H1 (cell line): ENCODE results near the gene AXIN2. TPM values are rescaled to one million over a fixed set of nuclear protein-coding genes. Genes with fewer than 3 reads are reported as not detected.

ENCODE experiments used
- CTCF ChIA-PET: fragments of 300-600 bp; sonication (Branson Sonifier 250); formaldehyde crosslinking; loops from one replicate; lab custom pipeline; 2021; ENCODE audit not compliant: partially characterized antibody; lab: Charles Lee
- POLR2A ChIA-PET: fragments of 300-600 bp; sonication (Branson Sonifier 250); formaldehyde crosslinking; loops from one replicate; lab custom pipeline; 2021; ENCODE audit warnings: inconsistent platforms; ENCODE audit not compliant: partially characterized antibody; lab: Charles Lee
- DNase-seq, 2 experiments: peaks; one replicate each; pipeline versions ENCODE4 v3.0.0 to v3.0.0-alpha.2; 2010 to 2022; ENCODE audit warnings: low spot score in 2 of 2, low read depth in 1 of 2, mixed read lengths in 1 of 2
- FAIRE-seq: peaks from 2 replicates; lab custom pipeline; 2011; peaks lifted over from hg19 to GRCh38; lab: Jason Lieb, UNC
- H2AFZ ChIP-seq: 2 replicates; pipeline ENCODE4 v1.8.1; 2012; ENCODE audit warnings: low read length, inconsistent platforms
- H2AK5ac ChIP-seq: 2 replicates; pipeline ENCODE4 v1.6.1; 2013; ENCODE audit warnings: low read depth, low read length
- H2BK120ac ChIP-seq: replicated peaks from 2 replicates; pipeline ENCODE3; 2013; ENCODE audit warnings: low read depth, low read length, inconsistent platforms
- H2BK12ac ChIP-seq: 2 replicates; pipeline ENCODE4 v1.6.1; 2013; ENCODE audit warnings: low read depth, low read length
- H2BK15ac ChIP-seq: 2 replicates; pipeline ENCODE4 v1.6.1; 2013; ENCODE audit warnings: low read length
- H2BK20ac ChIP-seq: 2 replicates; pipeline ENCODE4 v1.6.1; 2013; ENCODE audit warnings: low read length
- H2BK5ac ChIP-seq: 2 replicates; pipeline ENCODE4 v1.6.1; 2013; ENCODE audit warnings: low read depth, low read length
- H3K14ac ChIP-seq: 2 replicates; pipeline ENCODE4 v1.6.1; 2013; ENCODE audit warnings: inconsistent platforms; ENCODE audit not compliant: insufficient read length
- H3K18ac ChIP-seq: 2 replicates; pipeline ENCODE4 v1.6.1; 2013; ENCODE audit warnings: low read length; ENCODE audit errors: extremely low read depth
- H3K23ac ChIP-seq: 2 replicates; pipeline ENCODE4 v1.6.1; 2013; ENCODE audit warnings: inconsistent platforms; ENCODE audit not compliant: insufficient read length
- H3K23me2 ChIP-seq: 2 replicates; pipeline ENCODE4 v1.6.1; 2013; ENCODE audit warnings: low read depth, low read length
- H3K27ac ChIP-seq: 2 replicates; pipeline ENCODE4 v1.6.1; 2011; ENCODE audit warnings: low read depth, low read length, inconsistent platforms
- H3K27me3 ChIP-seq, 4 experiments: replicated peaks in 1 of 4; 1 replicate in 1 of 4; 2 replicates in 3 of 4; pipeline versions ENCODE4 v1.6.1 to v1.8.1; 2011 to 2013; ENCODE audit warnings: low read length in 3 of 4, mild to moderate bottlenecking in 3 of 4, inconsistent platforms in 2 of 4, mixed read lengths in 2 of 4, moderate library complexity in 1 of 4; ENCODE audit not compliant: control insufficient read depth in 3 of 4, insufficient read depth in 3 of 4; ENCODE audit errors: extremely low read depth in 1 of 4
- H3K36me3 ChIP-seq, 4 experiments: 2 replicates each; pipeline versions ENCODE4 v1.6.1 to v1.8.1; 2011 to 2013; ENCODE audit warnings: mild to moderate bottlenecking in 4 of 4, low read length in 3 of 4, moderate library complexity in 2 of 4, control low read depth in 1 of 4, inconsistent platforms in 1 of 4; ENCODE audit not compliant: insufficient read depth in 4 of 4, control insufficient read depth in 2 of 4
- H3K4ac ChIP-seq: replicated peaks from 2 replicates; pipeline ENCODE3; 2013; ENCODE audit warnings: low read length, low read depth, mixed read lengths, inconsistent platforms; ENCODE audit not compliant: insufficient read length
- H3K4me1 ChIP-seq, 4 experiments: replicated peaks in 1 of 4; 1 replicate in 1 of 4; 2 replicates in 3 of 4; pipeline versions ENCODE4 v1.6.1 to v1.8.1; 2011 to 2013; ENCODE audit warnings: low read length in 3 of 4, inconsistent platforms in 2 of 4, mixed read lengths in 1 of 4; ENCODE audit not compliant: insufficient read depth in 4 of 4, control insufficient read depth in 3 of 4
- H3K4me2 ChIP-seq, 2 experiments: 2 replicates each; pipeline versions ENCODE4 v1.6.1 to v1.8.1; 2011 to 2013; ENCODE audit warnings: low read depth in 2 of 2, low read length in 2 of 2, control low read depth in 1 of 2, inconsistent platforms in 1 of 2, mild to moderate bottlenecking in 1 of 2; ENCODE audit not compliant: insufficient read depth in 1 of 2
- H3K4me3 ChIP-seq, 4 experiments: fragments of 200-600, 300-600 bp in 1 of 4; sonication (generic), shearing (Covaris generic), sonication (Bioruptor Twin) in 1 of 4; 2 replicates each; pipeline versions ENCODE4 v1.5.1 to v1.8.1; 2011 to 2016; ENCODE audit warnings: low read length in 4 of 4, low read depth in 3 of 4, control low read depth in 2 of 4, inconsistent platforms in 2 of 4, mild to moderate bottlenecking in 2 of 4, mixed read lengths in 1 of 4, moderate library complexity in 1 of 4; ENCODE audit not compliant: insufficient read depth in 2 of 4; ENCODE audit errors: extremely low read depth in 1 of 4
- H3K56ac ChIP-seq: replicated peaks from 2 replicates; pipeline ENCODE3; 2013; ENCODE audit warnings: low read depth, mild to moderate bottlenecking, mixed read lengths, low read length, inconsistent platforms; ENCODE audit not compliant: insufficient read length
- H3K79me1 ChIP-seq: 2 replicates; pipeline ENCODE4 v1.6.1; 2013; ENCODE audit warnings: low read depth, low read length, control low read depth
- H3K79me2 ChIP-seq, 2 experiments: 2 replicates each; pipeline versions ENCODE4 v1.6.1 to v1.8.1; 2012 to 2013; ENCODE audit warnings: low read length in 2 of 2, mild to moderate bottlenecking in 2 of 2, inconsistent platforms in 1 of 2; ENCODE audit not compliant: insufficient read depth in 2 of 2, control insufficient read depth in 1 of 2
- H3K9ac ChIP-seq, 4 experiments: replicated peaks in 1 of 4; 1 replicate in 1 of 4; 2 replicates in 3 of 4; pipeline versions ENCODE4 v1.6.1 to v1.8.1; 2011 to 2013; ENCODE audit warnings: low read depth in 3 of 4, low read length in 3 of 4, control low read depth in 2 of 4, mild to moderate bottlenecking in 2 of 4, moderate library complexity in 2 of 4, inconsistent platforms in 1 of 4; ENCODE audit errors: extremely low read depth in 1 of 4
- H3K9me3 ChIP-seq, 2 experiments: 2 replicates each; pipeline versions ENCODE4 v1.6.1 to v1.8.1; 2012 to 2013; ENCODE audit warnings: mild to moderate bottlenecking in 2 of 2, moderate library complexity in 2 of 2, control low read depth in 1 of 2, inconsistent platforms in 1 of 2, low read depth in 1 of 2, low read length in 1 of 2, mixed read lengths in 1 of 2; ENCODE audit not compliant: insufficient read depth in 2 of 2
- H4K20me1 ChIP-seq, 2 experiments: replicated peaks in 1 of 2; 2 replicates each; pipeline versions ENCODE3 to v1.8.1; 2011 to 2013; ENCODE audit warnings: inconsistent platforms in 2 of 2, low read length in 2 of 2, mild to moderate bottlenecking in 1 of 2; ENCODE audit not compliant: insufficient read depth in 2 of 2, control insufficient read depth in 1 of 2
- H4K5ac ChIP-seq: 2 replicates; pipeline ENCODE4 v1.6.1; 2013; ENCODE audit warnings: low read length, low read depth, mixed read lengths, inconsistent platforms; ENCODE audit not compliant: insufficient read length
- H4K8ac ChIP-seq: 2 replicates; pipeline ENCODE4 v1.8.0; 2013; ENCODE audit warnings: mild to moderate bottlenecking, moderate library complexity, low read length, inconsistent platforms; ENCODE audit not compliant: insufficient read depth; ENCODE audit errors: extremely low read depth
- H4K91ac ChIP-seq: replicated peaks from 2 replicates; pipeline ENCODE3; 2013; ENCODE audit warnings: low read length, mixed read lengths, inconsistent platforms; ENCODE audit not compliant: insufficient read length
- MAFK ChIP-seq: IDR thresholded peaks from 2 replicates; pipeline ENCODE4 v1.6.1; 2012; ENCODE audit warnings: low read depth, mild to moderate bottlenecking, improper control_type of control experiment, low read length
- SRF ChIP-seq: IDR thresholded peaks from 2 replicates; pipeline ENCODE4 v1.6.1; 2011; ENCODE audit warnings: mild to moderate bottlenecking, low read depth, low read length, moderate library complexity
- WGBS, 2 experiments: shearing (Covaris generic) in 1 of 2; methylation state at CpG; one replicate each; pipeline versions ENCODE4 v1.1.6 to v1.1.7; 2013 to 2015; ENCODE audit warnings: low lambda C conversion rate in 2 of 2, mixed read lengths in 2 of 2, inconsistent platforms in 1 of 2, low coverage in 1 of 2, missing lambda C conversion rate in 1 of 2; ENCODE audit not compliant: insufficient replicate concordance in 2 of 2, insufficient coverage in 1 of 2, insufficient read length in 1 of 2; ENCODE audit errors: extremely low coverage in 1 of 2, missing lambda C conversion rate in 1 of 2; 5-methylcytosine and 5-hydroxymethylcytosine counted together
- polyA plus RNA-seq, 7 experiments: library from polyadenylated mRNA; depleted of rRNA in 3 of 7; stranded (reverse) in 5 of 7; unstranded in 2 of 7; fragments of >200 nt in 5 of 7; fragments of 200-250 nt in 2 of 7; gene quantifications; 1 replicate in 5 of 7; 2 replicates in 1 of 7; 4 replicates in 1 of 7; pipeline versions ENCODE4 v1.2.1 to v1.2.3, GENCODE V29; 2011 to 2013; ENCODE audit warnings: missing spikeins in 2 of 7, mixed read lengths in 2 of 7
- total RNA-seq: library from RNA; stranded (reverse); fragmentation: NEBNext Ultra II Directional; extraction: Animal tissue kit (Norgen Biotek cat#: 25700); gene quantifications from 2 replicates; pipeline ENCODE4 v1.2.1, GENCODE V29; 2021

The AXIN2 gene
- total and polyA plus RNA-seq, 2 of the 8 experiments (the other 6 are each of a cell fraction or from before 2014, with no cell fraction given), result 17.7 to 33.4 TPM

GRCh38 chr17:65479282-65479681, 82.2 kb downstream of the AXIN2 start:
- Histone ChIP-seq H3K4ac (no peak overlapping the region), H4K8ac (no peak overlapping the region), H2BK120ac (no peak overlapping the region), H2BK20ac (no peak overlapping the region), H3K9me3 (peaks cover 3 to 4% of the 10 kb centered on the region in 2 experiments; a peak in 3 of 4 replicates), H2AK5ac (no peak overlapping the region), H3K23me2 (no peaks in the 10 kb centered on the region), H3K4me1 (no peaks in the 10 kb centered on the region), H4K20me1 (no peaks in the 10 kb centered on the region), H4K5ac (no peak overlapping the region), H2BK12ac (no peak overlapping the region), H3K27me3 (no peaks in the 10 kb centered on the region), H3K4me3 (no peak overlapping the region), H3K23ac (no peak overlapping the region), H3K18ac (no peak overlapping the region), H3K14ac (no peak overlapping the region), H3K27ac (no peak overlapping the region), H3K79me1 (no peaks in the 10 kb centered on the region), H3K36me3 (no peaks in the 10 kb centered on the region), H3K79me2 (no peaks in the 10 kb centered on the region), H3K9ac (no peak overlapping the region), H4K91ac (no peak overlapping the region), H2BK5ac (no peak overlapping the region), H2BK15ac (no peak overlapping the region), H3K4me2 (no peak overlapping the region), H3K56ac (no peak overlapping the region), H2AFZ (no peak overlapping the region)
- TF ChIP-seq MAFK, result no peak
- TF ChIP-seq SRF, result no peak
- no peak for DNase-seq
- no peak for FAIRE-seq
- ChIA-PET POLR2A (no interaction called here), CTCF (interaction anchor here (1.7 kb wide), 1 partner anchor 318 kb away, joined by 3 read pairs; no protein-coding TSS in a partner anchor)
- 95% methylated on average over 2 of the region's 2 CpGs; no CpG with 5 or more reads in 1 of the 2 experiments for WGBS, 2 experiments
